Measurements from ENCODE around the gene MZF1.

MZF1 gene

DNA sequence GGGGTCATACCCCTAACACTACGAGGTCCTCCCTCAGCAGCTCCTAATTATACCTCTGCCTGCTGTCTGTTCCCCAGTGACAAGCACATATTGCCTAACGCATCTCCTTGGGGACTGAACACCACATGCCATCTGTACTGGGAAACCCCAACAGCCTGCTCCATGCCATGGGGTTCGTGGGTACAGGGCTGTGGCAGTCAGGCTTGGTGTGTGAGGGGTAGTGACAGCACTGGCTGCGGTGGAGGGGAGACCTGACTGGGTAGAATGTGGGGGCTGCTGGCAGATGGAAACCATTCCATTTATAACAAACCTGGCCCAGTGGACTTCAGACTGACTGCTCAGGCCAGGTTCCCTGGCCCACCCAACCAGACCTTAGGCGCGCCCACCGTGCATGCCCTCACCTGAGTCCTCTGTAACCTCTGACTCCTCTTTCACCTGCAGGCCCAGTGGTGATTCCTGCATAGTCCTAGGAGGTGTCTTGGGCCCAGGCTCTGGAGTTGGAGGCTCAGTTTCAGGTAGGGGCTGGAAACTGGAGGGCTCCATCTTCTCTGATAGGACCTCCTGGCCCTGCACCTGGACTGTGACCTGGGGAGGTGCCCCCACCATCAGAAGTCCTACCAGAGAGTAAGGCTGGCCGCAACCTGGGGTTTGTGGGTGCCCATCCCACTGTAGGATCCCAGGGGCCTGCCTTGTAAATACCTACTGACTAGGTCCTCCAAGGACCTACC lies 3.0 kb downstream of the MZF1 start:
- no peak for DNase-seq

GRCh38 chr19:58569191-58569942 lies 3.8 kb downstream of the MZF1 start:
- DNase-seq: no peak

GRCh38 chr19:58568453-58569130 lies 4.5 kb downstream of the MZF1 start:
- no peak for DNase-seq

- no peak for DNase-seq
Measured at GRCh38 chr19:58566989-58567388, 6.1 kb downstream of the MZF1 start.

- DNase-seq: no peak
Measured at GRCh38 chr19:58563823-58564222, 9.3 kb downstream of the MZF1 start.

DNA sequence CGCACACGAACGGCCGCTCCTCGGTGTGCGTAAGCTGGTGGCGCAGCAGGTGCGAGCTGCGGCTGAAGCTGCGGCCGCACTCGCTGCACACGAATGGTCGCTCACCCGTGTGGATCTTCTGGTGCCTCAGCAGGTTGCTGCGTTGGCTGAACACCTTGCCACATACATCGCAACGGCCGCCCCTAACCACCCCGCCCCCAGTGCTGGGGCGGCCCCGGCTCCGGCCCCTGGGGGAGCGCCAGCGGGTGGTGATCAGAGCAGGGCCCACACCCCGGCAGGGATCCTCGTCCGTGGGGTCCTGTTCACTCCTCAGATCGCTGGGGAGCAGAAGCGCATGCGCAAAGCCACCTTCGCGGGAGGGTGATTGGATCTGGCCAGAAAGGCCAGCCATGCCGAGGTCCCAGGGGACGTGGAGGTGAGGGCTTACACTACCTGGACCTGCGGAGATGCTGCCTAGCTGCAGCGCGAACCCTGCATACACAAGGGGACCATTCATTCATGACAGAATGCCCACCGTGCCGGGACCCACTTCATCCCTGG lies 10.0 kb downstream of the MZF1 start:
- no peak for DNase-seq

DNA sequence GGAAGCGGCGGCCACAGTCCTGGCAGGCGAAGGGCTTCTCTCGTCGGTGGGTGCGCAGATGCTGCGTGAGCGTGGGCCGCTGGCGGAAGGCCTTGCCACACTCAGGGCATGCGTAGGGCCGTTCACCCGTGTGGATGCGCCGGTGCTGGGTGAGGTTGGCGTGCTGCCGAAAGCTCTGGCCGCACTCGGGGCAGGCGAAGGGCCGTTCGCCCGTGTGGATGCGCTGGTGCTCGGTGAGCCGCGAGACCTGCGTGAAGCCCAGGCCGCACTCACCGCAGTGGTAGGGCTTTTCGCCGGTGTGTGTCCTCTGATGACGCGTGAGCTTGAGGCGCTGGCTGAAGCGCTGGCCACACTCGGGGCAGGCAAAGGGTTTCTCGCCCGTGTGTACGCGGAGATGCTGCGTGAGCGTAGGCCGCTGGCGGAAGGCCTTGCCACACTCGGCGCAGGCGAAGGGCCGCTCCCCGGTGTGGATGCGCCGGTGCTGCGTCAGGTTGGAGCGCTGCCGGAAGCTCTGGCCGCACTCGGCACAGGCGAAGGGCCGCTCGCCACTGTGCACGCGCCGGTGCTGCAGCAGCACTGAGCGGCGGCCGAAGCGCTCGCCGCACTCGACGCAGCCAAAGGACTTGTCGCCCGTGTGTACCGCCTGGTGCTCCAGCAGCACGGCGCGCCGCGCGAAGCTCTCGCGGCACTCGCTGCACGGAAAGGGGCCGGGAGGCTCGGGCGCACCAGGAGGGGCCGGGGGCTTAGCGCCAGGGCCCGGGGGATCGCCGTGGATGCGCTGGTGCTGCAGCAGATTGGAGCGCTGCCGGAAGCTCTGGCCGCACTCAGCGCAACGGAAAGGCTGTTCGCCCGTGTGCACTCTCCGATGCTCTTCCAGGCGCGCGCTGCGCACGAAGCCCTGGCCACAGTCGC lies 10.8 kb downstream of the MZF1 start:
- DNase-seq: no peak

GRCh38 chr19:58561373-58562121 lies 11.6 kb downstream of the MZF1 start:
- DNase-seq: no peak

DNA sequence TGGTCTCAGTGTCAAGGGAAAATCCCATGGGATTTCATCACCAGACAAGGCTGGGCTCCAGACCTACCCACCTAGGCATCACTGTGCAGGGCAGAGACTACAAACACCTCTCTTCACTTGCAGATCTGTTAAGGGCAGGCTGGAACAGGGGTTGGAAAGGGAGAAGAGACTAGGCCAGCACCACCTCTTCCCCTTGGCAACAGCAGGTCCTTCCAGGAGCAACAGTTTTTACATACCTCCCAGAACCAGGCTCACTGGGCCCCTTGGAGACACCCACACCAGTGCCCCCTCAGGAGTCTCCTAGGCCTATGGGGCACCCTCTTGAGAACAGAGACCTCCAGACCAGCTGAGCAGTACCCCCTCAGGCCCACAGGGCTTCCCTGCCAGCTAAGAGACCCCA lies 12.2 kb downstream of the MZF1 start:
- DNase-seq: no peak

DNA sequence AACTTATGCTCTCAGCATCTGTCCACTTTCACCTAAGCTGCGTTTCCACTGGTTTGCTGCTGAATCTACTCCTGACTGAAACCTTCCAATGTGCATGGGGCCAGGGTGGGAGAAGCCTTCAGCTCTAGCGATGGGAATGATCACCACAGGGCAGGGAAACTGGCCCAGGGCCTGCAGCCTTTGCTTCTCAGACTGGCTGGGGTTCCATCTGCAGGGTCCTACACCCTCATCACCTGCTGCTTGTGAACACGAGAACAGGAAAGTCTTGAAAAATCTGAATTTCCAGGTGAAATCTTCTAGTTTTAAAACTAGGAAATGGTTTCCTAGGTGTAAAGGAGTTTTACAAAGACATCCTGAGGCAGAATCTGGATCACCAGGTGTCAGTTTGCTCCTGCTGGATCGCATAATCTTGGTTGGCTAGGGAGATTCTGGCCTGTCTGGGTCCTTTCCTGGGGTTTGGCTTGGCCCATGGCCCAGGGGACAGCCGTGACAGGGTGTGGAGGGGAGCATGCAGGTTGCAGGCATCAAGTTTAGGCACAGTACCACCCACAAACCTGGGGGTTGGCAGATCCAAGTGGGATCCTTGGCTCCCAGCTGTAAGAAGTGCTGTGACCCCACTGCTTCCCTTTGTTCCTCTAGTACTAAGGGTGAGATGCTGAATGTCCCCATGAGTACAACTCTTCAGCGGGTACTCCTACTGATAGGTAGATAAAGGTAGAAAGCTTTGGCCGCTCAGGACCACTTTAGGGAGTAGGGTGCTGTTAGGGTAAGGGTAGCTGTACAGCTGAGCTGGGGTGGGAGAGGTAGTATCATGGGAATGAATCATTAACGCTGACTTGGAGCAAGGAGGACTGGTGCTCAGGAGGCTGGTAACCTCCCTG lies 12.9 kb downstream of the MZF1 start:
- DNase-seq: no peak

DNA sequence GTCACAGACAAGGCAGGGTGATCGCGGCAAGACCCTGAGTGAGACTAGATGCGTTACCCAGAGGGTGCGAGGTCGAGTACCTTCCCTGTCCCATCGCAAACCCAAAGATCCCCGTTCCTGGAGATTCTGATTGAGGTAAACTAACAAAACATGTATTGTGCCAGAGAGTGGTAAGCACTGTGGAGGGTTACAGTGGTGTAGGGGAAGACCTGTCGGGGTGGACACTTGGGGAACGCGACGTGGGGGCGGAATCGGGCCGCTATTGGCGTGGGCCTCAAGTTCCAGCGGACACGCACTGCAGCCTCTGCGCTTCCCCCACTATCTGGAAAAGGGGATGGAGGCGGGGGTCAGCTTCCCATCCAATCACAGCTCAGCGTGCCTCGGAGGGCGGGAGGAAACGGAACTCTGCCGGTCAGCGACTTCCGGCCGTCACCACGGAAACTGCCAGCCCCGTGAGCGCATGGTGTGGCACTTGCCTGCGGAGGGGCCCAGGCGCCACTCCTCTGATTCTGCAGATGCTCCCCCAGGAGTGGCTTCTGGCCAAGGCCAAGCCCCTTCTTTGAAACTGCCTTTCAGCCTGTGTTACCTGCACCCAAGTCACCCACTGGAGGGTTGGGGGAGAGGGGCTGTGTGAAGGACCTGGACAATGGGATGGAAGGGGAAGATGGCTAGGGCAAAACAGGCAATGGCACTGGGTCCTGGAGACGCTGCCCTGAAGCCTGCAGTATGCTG lies 13.7 kb downstream of the MZF1 start:
- DNase-seq: peak; percentile 96

DNA sequence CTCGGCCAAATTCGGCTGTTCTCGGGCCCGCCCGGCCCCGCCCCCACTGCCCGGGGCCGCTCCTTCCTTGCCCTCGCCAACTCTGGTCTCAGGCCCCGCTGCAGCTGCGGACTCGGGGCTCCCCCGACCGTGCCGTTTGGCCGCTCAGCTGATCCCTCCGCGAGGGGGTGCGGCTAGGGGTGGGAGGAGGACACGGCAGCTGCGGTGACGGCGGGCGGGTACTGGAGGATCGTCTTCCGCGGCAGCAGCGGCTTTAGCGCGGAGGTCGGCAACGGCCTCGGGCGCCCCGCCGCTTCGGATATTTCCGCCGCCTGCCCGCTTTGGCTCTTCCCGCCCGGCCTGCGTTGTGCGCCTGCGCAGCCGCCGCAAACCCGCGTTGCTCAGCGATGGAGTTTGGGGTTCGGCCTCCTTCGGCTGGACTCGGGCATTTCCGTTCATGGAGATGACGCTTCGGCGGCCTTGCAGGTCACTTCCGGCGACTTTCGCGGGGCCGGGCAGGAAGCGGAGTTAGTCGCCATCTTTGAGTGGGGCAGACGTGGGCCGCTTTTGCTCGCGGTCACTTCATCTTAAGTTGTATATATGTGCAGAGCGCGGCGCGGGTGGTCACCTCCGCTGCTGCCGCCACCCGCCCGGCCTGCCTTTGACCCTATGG lies 14.4 kb downstream of the MZF1 start:
- peak; percentile 99 for DNase-seq

DNA sequence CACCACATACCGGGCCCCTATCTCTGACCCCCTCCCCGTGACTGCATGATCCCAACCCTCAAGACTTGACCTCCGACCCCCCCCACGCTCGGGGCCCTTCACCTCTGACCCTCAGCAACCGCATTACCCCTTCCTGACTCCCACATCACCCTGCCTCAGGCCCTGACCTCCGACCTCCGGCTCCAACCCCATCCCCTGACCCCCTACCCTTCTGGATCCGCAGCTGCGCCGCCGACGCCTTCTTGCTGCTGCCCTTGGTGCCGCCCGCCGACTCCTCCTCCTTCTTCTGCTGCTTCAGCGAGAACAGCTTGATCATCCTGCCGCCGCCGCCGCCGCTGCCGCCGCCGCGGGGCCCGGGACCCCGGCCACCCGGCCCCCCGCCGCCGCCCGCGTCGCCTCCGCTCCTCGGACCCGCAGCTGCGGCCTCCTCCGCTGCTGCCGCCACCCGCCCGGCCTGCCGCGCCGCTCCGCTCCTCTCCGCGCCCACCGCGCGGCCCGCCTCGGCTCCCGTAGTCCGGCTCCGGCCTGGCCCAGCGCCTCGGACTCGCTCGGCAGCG lies 15.0 kb downstream of the MZF1 start, which contains the start of gene UBE2M:
UBE2M (minus strand) TSS at position 546 of the 557 bp plus-strand sequence; CDS start at position 316, 230 bp downstream.
- DNase-seq: peak; percentile 80

GRCh38 chr19:58557221-58558065 lies 15.7 kb downstream of the MZF1 start:
- DNase-seq: no peak

GRCh38 chr19:58556622-58557220 lies 16.4 kb downstream of the MZF1 start:
- DNase-seq: no peak

DNA sequence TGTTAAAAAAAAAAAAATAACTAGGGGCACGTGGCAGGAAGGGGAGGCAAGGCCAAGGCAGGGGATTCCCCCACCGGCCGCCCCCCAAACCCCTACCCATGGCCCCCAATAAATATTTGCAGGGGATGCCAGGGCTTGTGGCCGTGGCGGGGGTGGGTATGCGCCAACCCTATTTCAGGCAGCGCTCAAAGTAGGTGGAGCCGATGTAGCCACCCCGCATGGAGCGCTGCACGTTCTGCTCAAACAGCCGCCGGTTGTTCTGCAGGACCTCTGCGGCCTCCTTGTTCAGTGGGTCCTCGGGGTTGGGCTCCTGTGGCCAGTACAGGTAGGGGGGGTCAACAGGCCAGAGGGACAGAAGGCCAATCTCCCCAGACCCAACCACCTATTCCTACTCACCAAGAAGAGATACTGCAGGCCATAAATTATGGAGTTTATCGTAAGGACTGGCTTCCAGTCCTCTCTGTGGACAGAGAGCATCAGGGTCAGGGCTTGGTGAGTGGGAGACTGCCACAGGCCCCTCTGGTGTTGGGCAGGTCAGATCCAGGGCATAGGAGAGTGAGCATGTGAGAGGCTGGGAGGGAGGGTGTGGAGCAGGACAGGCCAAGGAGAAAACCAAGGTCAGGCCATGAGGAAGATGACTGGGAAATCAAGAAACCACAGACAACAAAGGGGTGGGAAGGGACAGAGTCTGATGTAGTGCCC lies 17.1 kb downstream of the MZF1 start:
- no peak for DNase-seq

DNA sequence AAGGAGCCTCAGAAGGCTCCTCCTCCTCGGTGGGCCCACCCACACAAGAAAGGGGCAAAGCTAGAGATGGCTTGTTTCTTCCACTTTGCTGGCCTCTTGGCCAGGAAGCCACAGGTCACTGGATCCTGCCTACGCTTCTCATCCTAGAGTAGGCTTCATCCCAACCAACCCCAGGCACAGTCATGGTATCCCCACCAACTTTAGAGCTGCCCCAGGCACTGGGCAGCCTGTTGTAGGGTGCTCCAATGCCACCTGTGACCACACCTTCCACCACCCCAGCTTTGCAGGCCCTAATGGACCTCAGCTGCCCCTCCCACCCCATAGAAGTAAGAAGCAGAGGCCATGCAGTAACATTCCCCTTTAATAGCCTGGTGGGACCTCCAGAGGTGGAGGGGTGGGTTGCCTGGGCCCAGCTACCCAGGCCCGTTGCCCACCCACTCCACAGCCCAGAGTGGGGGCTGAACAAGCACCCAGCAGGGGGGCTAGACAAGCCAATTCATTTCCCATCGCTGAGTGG lies 17.7 kb downstream of the MZF1 start:
- DNase-seq: no peak

All from islet precursor cell (in vitro differentiated cells).